GM12891 (cell line): Measurements from ENCODE around the gene IL27RA.

ENCODE experiments used
- PAX5 ChIP-seq: IDR thresholded peaks from 2 replicates; pipeline ENCODE4 v1.6.1; 2011; ENCODE audit warnings: low read length, moderate library complexity, mild to moderate bottlenecking; ENCODE audit not compliant: insufficient read depth, severe bottlenecking
- POLR2A ChIP-seq: IDR thresholded peaks from 2 replicates; pipeline ENCODE4 v1.6.1; 2011; ENCODE audit warnings: low read depth, low read length, control low read depth
- POLR2AphosphoS5 ChIP-seq: IDR thresholded peaks from 2 replicates; pipeline ENCODE4 v1.6.1; 2011; ENCODE audit warnings: low read depth, low read length, control low read depth
- POU2F2 ChIP-seq: IDR thresholded peaks from 2 replicates; pipeline ENCODE4 v1.6.1; 2011; ENCODE audit warnings: low read depth, mild to moderate bottlenecking, control low read depth, low read length, moderate library complexity
- SPI1 ChIP-seq: IDR thresholded peaks from 2 replicates; pipeline ENCODE4 v1.6.1; 2011; ENCODE audit warnings: low read depth, low read length, control low read depth
- TAF1 ChIP-seq: IDR thresholded peaks from 2 replicates; pipeline ENCODE4 v1.6.1; 2011; ENCODE audit warnings: low read depth, low read length, control low read depth

DNA sequence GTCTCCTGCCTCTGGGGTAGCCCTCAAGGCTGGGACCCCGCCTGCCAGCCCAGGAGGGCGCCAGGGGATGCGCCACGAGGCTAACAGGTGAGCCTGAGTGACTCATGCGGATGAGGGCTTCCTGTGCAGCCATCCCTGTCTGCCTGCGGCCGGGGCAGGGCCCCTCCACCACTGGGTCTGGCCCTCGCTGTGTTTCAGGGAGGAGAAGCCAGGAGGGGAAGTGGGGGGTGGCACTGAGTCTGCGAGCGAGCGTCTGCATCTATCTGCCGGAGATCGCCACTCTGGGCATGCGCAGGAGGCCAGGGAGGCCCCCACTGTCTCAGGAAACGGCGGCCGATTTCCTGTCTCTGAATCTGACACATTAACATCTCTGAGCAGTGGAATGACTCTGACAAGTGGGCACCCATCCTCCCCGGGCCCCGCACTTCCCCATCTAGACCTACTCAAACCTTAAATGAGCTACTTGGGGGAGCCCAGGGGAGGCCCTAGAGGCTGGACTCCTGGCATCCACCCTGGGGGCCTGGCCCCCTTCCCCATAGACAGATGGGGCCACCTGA is 45.1 kb upstream of the IL27RA start:
- no peak; the same call in 1 of the 2 replicates for TF ChIP-seq TAF1
- peak; percentile 58; the same call in 1 of the 2 replicates for TF ChIP-seq POLR2AphosphoS5
- TF ChIP-seq POLR2A = peak; percentile 20; the same call in 1 of the 2 replicates
- TF ChIP-seq SPI1 = peak; percentile 84
- peak; percentile 60 for TF ChIP-seq PAX5
- TF ChIP-seq POU2F2 = peak; percentile 20; the same call in 1 of the 2 replicates
